ENCODE measurements around the gene EP300.
"Not testable (repeated sequence)": the region's sequence is repeated elsewhere in the genome, so short reads cannot be mapped to it uniquely, and the experiment has no call there.

The EP300 gene

GRCh38 chr22:41048791-41049717, 43.3 kb upstream of the EP300 start:
- TF ChIP-seq, protein P1, sequence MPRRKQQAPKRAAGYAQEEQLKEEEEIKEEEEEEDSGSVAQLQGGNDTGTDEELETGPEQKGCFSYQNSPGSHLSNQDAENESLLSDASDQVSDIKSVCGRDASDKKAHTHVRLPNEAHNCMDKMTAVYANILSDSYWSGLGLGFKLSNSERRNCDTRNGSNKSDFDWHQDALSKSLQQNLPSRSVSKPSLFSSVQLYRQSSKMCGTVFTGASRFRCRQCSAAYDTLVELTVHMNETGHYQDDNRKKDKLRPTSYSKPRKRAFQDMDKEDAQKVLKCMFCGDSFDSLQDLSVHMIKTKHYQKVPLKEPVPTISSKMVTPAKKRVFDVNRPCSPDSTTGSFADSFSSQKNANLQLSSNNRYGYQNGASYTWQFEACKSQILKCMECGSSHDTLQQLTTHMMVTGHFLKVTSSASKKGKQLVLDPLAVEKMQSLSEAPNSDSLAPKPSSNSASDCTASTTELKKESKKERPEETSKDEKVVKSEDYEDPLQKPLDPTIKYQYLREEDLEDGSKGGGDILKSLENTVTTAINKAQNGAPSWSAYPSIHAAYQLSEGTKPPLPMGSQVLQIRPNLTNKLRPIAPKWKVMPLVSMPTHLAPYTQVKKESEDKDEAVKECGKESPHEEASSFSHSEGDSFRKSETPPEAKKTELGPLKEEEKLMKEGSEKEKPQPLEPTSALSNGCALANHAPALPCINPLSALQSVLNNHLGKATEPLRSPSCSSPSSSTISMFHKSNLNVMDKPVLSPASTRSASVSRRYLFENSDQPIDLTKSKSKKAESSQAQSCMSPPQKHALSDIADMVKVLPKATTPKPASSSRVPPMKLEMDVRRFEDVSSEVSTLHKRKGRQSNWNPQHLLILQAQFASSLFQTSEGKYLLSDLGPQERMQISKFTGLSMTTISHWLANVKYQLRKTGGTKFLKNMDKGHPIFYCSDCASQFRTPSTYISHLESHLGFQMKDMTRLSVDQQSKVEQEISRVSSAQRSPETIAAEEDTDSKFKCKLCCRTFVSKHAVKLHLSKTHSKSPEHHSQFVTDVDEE (CRISPR knock-in tag; IDR thresholded peaks at IDR 0.05): no peak
- TF ChIP-seq CSDC2 (CRISPR knock-in tag; IDR thresholded peaks at IDR 0.05) (no peak), OSR1 (CRISPR knock-in tag; IDR thresholded peaks at IDR 0.05) (no peak), TCF4 (CRISPR knock-in tag; IDR thresholded peaks at IDR 0.05; ENCODE audit: borderline replicate concordance) (no peak), ZNF70 (CRISPR knock-in tag; IDR thresholded peaks at IDR 0.05) (no peak), ZNF565 (CRISPR knock-in tag; conservative IDR thresholded peaks at IDR 0.05; ENCODE audit: low read depth) (no peak), TOX (CRISPR knock-in tag; IDR thresholded peaks at IDR 0.05; ENCODE audit: borderline replicate concordance) (no peak), ESRRG (CRISPR knock-in tag; IDR thresholded peaks at IDR 0.05) (no peak), ZFP3 (CRISPR knock-in tag; IDR thresholded peaks at IDR 0.05) (no peak), SNAI2 (CRISPR knock-in tag; IDR thresholded peaks at IDR 0.05) (no peak), ISL1 (CRISPR knock-in tag; IDR thresholded peaks at IDR 0.05) (no peak), PATZ1 (CRISPR knock-in tag; IDR thresholded peaks at IDR 0.05; ENCODE audit: borderline replicate concordance) (no peak), ZC3H10 (CRISPR knock-in tag; IDR thresholded peaks at IDR 0.05) (no peak), ARNTL (CRISPR knock-in tag; IDR thresholded peaks at IDR 0.05; ENCODE audit: borderline replicate concordance, low read depth) (no peak), CSRNP3 (CRISPR knock-in tag; IDR thresholded peaks at IDR 0.05) (no peak), CREB5 (CRISPR knock-in tag; IDR thresholded peaks at IDR 0.05; ENCODE audit: low read depth) (no peak), POU6F1 (CRISPR knock-in tag; IDR thresholded peaks at IDR 0.05; ENCODE audit: borderline replicate concordance, low read depth) (no peak), BACH2 (CRISPR knock-in tag; IDR thresholded peaks at IDR 0.05; ENCODE audit: borderline replicate concordance) (no peak), RARB (CRISPR knock-in tag; IDR thresholded peaks at IDR 0.05) (no peak), GLIS3 (CRISPR knock-in tag; IDR thresholded peaks at IDR 0.05) (no peak)
- no peak for ATAC-seq

DNA sequence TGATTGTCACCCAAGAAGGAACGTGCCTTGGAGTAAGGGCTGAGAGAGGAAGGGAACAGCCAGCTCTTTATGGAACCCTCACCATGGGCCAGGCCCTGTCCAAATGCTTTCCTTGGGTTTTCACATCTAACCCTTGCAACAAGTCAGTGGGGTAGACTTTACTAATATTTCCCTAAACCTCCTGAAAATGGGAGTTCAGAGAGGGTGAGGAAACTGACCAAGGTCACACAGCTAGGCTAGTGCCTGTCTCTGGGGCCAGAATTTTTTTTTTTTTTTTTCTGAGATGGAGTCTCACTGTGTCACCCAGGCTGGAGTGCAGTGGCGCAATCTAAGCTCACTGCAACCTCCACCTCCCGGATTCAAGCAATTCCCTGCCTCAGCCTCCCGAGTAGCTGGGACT, 42.6 kb upstream of the EP300 start:
- not testable (repeated sequence) for ATAC-seq

DNA sequence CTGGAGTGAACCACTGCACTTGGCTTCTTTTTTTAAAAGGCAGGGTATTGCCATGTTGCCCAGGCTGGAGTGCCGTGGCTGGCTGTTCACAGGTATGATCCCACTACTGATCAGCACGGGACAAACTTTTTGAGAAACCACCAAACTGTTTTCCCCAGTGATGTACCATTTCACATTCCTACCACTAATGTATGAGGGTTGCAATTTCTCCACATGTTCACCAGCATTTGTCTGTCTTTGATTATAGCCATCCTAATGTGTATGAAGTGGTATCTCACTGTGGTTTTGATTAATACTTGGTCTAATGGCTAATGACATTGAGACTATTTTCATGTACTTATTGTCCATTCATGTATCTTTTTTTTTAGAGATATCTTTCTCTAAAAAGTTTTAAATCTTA, 41.5 kb upstream of the EP300 start:
- peak; percentile 49; the same call in 2 of the 3 replicates for ATAC-seq
- TF ChIP-seq, protein P1 (CRISPR knock-in tag; IDR thresholded peaks at IDR 0.05): no peak
- TF ChIP-seq CSDC2 (CRISPR knock-in tag; IDR thresholded peaks at IDR 0.05): no peak
- TF ChIP-seq TCF4 (CRISPR knock-in tag; IDR thresholded peaks at IDR 0.05; ENCODE audit: borderline replicate concordance): no peak
- TF ChIP-seq ZNF70 (CRISPR knock-in tag; IDR thresholded peaks at IDR 0.05): no peak
- TF ChIP-seq ZFP30 (CRISPR knock-in tag; IDR thresholded peaks at IDR 0.05): no peak
- no peak for TF ChIP-seq ISL1 (CRISPR knock-in tag; IDR thresholded peaks at IDR 0.05)
- no peak for TF ChIP-seq ZFP3 (CRISPR knock-in tag; IDR thresholded peaks at IDR 0.05)
- no peak for TF ChIP-seq OSR1 (CRISPR knock-in tag; IDR thresholded peaks at IDR 0.05)
- TF ChIP-seq BACH2 (CRISPR knock-in tag; IDR thresholded peaks at IDR 0.05; ENCODE audit: borderline replicate concordance): no peak
- TF ChIP-seq PPARA (CRISPR knock-in tag; IDR thresholded peaks at IDR 0.05; ENCODE audit: borderline replicate concordance): no peak
- no peak for TF ChIP-seq TOX (CRISPR knock-in tag; IDR thresholded peaks at IDR 0.05; ENCODE audit: borderline replicate concordance)
- TF ChIP-seq CREB5 (CRISPR knock-in tag; IDR thresholded peaks at IDR 0.05; ENCODE audit: low read depth): no peak
- TF ChIP-seq RARB (CRISPR knock-in tag; IDR thresholded peaks at IDR 0.05): no peak

Data from SK-N-SH treated with all-trans-retinoic acid at 6 μM for 48 hours (cell line).